ENCODE results near the gene RAB7A. TPM values are rescaled to one million over a fixed set of nuclear protein-coding genes. Genes with fewer than 3 reads are reported as not detected.

The RAB7A gene
- polyA plus RNA-seq, 3 donors: 192 to 261 (median 223) TPM

DNA sequence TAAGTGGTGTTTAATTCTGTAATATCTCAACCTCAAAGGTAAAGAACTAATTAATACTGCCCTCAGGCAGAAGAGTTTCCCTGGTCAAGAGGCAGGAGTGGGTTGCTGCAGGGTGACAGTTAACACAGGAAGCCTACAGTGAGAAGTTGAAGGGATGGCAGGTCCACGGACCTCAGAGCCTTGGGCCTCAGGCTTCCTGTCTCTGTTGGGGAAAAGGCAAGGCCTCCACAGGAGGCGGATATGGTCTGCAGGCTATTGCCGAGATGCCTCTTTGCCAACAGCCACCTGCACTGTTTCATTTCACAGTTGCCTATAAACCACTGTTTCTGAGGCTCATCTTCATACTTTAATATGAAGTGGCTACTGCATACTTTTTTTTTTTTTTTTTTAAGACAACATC lies 42.0 kb upstream of the RAB7A start:
- Histone ChIP-seq H3K4me3 (replicated peaks in 1 of 3; ENCODE audit: low read depth in 2 of 3, low read length in 3 of 3) (no peak overlapping the region), H3K4me1 (ENCODE audit: control insufficient read depth in 1 of 2, insufficient read depth in 2 of 2, low read length in 2 of 2) (peaks cover 47% of the 10 kb centered on the region in 2 donors), H3K9me3 (replicated peaks in 1 of 2; ENCODE audit: control insufficient read depth in 1 of 2, insufficient read depth in 1 of 2, low read length in 2 of 2) (no peaks in the 10 kb centered on the region), H2AFZ (ENCODE audit: insufficient read depth, low read depth, low read length, poor library complexity, severe bottlenecking) (peak overlapping the region; percentile 66), H3K36me3 (replicated peaks in 1 of 2; ENCODE audit: control insufficient read depth in 1 of 2, insufficient read depth in 2 of 2, low read length in 2 of 2) (no peaks in the 10 kb centered on the region), H3K27me3 (ENCODE audit: control insufficient read depth in 2 of 2, insufficient read depth in 2 of 2, low read length in 2 of 2) (no peaks in the 10 kb centered on the region), H3K79me2 (ENCODE audit: insufficient read depth, low read length) (no peaks in the 10 kb centered on the region), H3K4me2 (replicated peaks; ENCODE audit: extremely low read depth, low read length, poor library complexity, severe bottlenecking) (no peak overlapping the region), H3K27ac (ENCODE audit: low read depth in 1 of 2, low read length in 2 of 2) (peak overlapping the region; percentile 6 to 20), H3K9ac (ENCODE audit: insufficient read depth, low read length, poor library complexity, severe bottlenecking) (no peak overlapping the region), H4K20me1 (ENCODE audit: insufficient read depth, low read length) (no peaks in the 10 kb centered on the region)
- Mint-ChIP-seq H3K36me3 (peaks cover 0 to 3% of the 10 kb centered on the region in 2 donors), H3K4me1 (peaks cover 41% of the 10 kb centered on the region), H3K9me3 (no peaks in the 10 kb centered on the region), H3K27ac (peak overlapping the region in 6 of 7 donors; percentile 35 to 78 (median 52)), H3K27me3 (ENCODE audit: low read depth in 3 of 3) (peaks cover 0 to 2% (median 2%) of the 10 kb centered on the region in 3 donors), H3K4me3 (no peak overlapping the region)
- DNase-seq: no peak
- TF ChIP-seq, protein P1, sequence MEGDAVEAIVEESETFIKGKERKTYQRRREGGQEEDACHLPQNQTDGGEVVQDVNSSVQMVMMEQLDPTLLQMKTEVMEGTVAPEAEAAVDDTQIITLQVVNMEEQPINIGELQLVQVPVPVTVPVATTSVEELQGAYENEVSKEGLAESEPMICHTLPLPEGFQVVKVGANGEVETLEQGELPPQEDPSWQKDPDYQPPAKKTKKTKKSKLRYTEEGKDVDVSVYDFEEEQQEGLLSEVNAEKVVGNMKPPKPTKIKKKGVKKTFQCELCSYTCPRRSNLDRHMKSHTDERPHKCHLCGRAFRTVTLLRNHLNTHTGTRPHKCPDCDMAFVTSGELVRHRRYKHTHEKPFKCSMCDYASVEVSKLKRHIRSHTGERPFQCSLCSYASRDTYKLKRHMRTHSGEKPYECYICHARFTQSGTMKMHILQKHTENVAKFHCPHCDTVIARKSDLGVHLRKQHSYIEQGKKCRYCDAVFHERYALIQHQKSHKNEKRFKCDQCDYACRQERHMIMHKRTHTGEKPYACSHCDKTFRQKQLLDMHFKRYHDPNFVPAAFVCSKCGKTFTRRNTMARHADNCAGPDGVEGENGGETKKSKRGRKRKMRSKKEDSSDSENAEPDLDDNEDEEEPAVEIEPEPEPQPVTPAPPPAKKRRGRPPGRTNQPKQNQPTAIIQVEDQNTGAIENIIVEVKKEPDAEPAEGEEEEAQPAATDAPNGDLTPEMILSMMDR (IDR thresholded peaks at IDR 0.05): no peak
- WGBS (ENCODE audit: insufficient coverage): 16% methylated on average over 3 of the region's 3 CpGs
- intact Hi-C loops (cut with micrococcal nuclease): loop anchor here (5.0 to 10.0 kb wide), 4 partner anchors 43 to 111 kb away; partner anchors contain the start of gene RAB7A (in 1 of the 2)

DNA sequence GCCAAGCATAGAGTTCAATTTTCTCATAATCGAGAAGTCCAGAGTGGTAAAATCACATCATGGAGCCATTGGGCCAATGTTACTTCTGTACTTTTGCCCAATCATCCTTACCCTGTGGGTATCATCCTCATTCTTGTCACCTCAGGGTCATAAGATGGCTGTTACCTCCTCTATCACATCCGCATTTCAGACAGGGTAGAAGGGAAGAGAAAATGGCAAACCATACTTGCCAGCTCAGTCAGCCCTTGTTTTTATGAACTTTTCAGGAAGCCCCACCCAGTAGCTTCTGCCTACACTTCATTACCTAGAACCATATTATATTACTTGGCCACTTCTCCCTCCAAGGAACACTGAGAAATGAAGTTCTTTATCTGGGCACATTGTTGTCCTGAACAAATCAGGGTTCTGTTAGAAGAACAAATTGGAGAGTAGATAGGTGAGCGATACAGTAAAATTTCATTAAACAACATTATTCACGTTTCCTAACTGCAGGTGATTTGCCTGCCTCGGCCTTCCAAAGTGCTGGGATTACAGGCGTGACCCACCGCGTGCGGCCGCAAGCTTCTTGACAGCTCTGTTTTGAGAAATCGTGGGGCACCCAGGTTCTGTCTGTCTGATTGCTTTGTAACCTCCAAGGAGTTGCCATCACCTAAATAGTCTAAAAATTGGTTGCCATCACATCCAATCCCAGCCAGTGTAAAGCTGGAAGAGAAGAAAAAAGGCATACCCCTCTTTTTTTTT lies 40.8 kb upstream of the RAB7A start:
- H3K4me3 Mint-ChIP-seq: peak overlapping the region in 1 of 2 donors; percentile 10
- H3K4me1 Mint-ChIP-seq: peaks cover 30% of the 10 kb centered on the region
- Histone ChIP-seq H3K9ac (ENCODE audit: insufficient read depth, low read length, poor library complexity, severe bottlenecking) (no peak overlapping the region), H3K27ac (ENCODE audit: low read depth in 1 of 2, low read length in 2 of 2) (peak overlapping the region; percentile 1 to 49), H4K20me1 (ENCODE audit: insufficient read depth, low read length) (no peaks in the 10 kb centered on the region), H3K4me3 (replicated peaks in 1 of 3; ENCODE audit: low read depth in 2 of 3, low read length in 3 of 3) (no peak overlapping the region), H3K36me3 (replicated peaks in 1 of 2; ENCODE audit: control insufficient read depth in 1 of 2, insufficient read depth in 2 of 2, low read length in 2 of 2) (no peaks in the 10 kb centered on the region), H3K4me1 (ENCODE audit: control insufficient read depth in 1 of 2, insufficient read depth in 2 of 2, low read length in 2 of 2) (peaks cover 36 to 38% of the 10 kb centered on the region in 2 donors), H3K9me3 (replicated peaks in 1 of 2; ENCODE audit: control insufficient read depth in 1 of 2, insufficient read depth in 1 of 2, low read length in 2 of 2) (no peaks in the 10 kb centered on the region), H3K79me2 (ENCODE audit: insufficient read depth, low read length) (no peaks in the 10 kb centered on the region), H3K4me2 (replicated peaks; ENCODE audit: extremely low read depth, low read length, poor library complexity, severe bottlenecking) (no peak overlapping the region), H2AFZ (ENCODE audit: insufficient read depth, low read depth, low read length, poor library complexity, severe bottlenecking) (peak overlapping the region; percentile 52), H3K27me3 (ENCODE audit: control insufficient read depth in 2 of 2, insufficient read depth in 2 of 2, low read length in 2 of 2) (no peaks in the 10 kb centered on the region)
- no peaks in the 10 kb centered on the region for H3K36me3 Mint-ChIP-seq
- H3K9me3 Mint-ChIP-seq: no peaks in the 10 kb centered on the region
- DNase-seq: peak; percentile 51 to 61 (median 53)
- TF ChIP-seq, protein P1 (IDR thresholded peaks at IDR 0.05): no peak
- intact Hi-C loops (cut with micrococcal nuclease): loop anchor here (5.0 to 10.0 kb wide), 4 partner anchors 42 to 110 kb away; partner anchors contain the start of gene RAB7A (in 1 of the 2)
- 100% methylated on average over 4 of the region's 11 CpGs for WGBS (ENCODE audit: insufficient coverage)
- peaks cover 0 to 5% (median 3%) of the 10 kb centered on the region in 3 donors for H3K27me3 Mint-ChIP-seq (ENCODE audit: low read depth in 3 of 3)
- H3K27ac Mint-ChIP-seq: peak overlapping the region; percentile 41 to 84 (median 75)

Data from CD14-positive monocyte (primary cell).